Mesenchymal stem cell (in vitro differentiated cells and primary cell): Measurements from ENCODE around the gene UGT1A3.
"Not testable (repeated sequence)": the region's sequence is repeated elsewhere in the genome, so short reads cannot be mapped to it uniquely, and the experiment has no call there.

ENCODE experiments used
- DNase-seq: peaks from one replicate; pipeline ENCODE4 v3.0.0-alpha.2; 2013
- H2AFZ ChIP-seq: one replicate; pipeline ENCODE4 v1.6.1; 2013; ENCODE audit warnings: low read depth, mild to moderate bottlenecking, control low read depth, inconsistent platforms, low read length, moderate library complexity
- H2AK5ac ChIP-seq: 2 replicates; pipeline ENCODE4 v1.6.1; 2013; ENCODE audit warnings: low read length, moderate library complexity, mild to moderate bottlenecking, inconsistent platforms; ENCODE audit not compliant: severe bottlenecking
- H2BK120ac ChIP-seq: one replicate; pipeline ENCODE4 v1.6.1; 2013; ENCODE audit warnings: low read depth, mild to moderate bottlenecking, inconsistent platforms, low read length, moderate library complexity
- H2BK12ac ChIP-seq, 2 experiments: one replicate each; pipeline ENCODE4 v1.6.1; 2013; ENCODE audit warnings: inconsistent platforms in 2 of 2, low read length in 2 of 2, mild to moderate bottlenecking in 2 of 2, moderate library complexity in 2 of 2, control low read depth in 1 of 2
- H2BK15ac ChIP-seq: one replicate; pipeline ENCODE4 v1.6.1; 2013; ENCODE audit warnings: mild to moderate bottlenecking, low read depth, inconsistent platforms; ENCODE audit not compliant: poor library complexity, severe bottlenecking
- H2BK5ac ChIP-seq: 2 replicates; pipeline ENCODE4 v1.6.1; 2013; ENCODE audit warnings: low read depth, mild to moderate bottlenecking, low read length, control low read depth, inconsistent platforms; ENCODE audit not compliant: poor library complexity, severe bottlenecking
- H3K14ac ChIP-seq, 2 experiments: one replicate each; pipeline ENCODE4 v1.6.1; 2013; ENCODE audit warnings: inconsistent platforms in 2 of 2, low read length in 2 of 2, control low read depth in 1 of 2, mild to moderate bottlenecking in 1 of 2, moderate library complexity in 1 of 2
- H3K18ac ChIP-seq, 2 experiments: one replicate each; pipeline ENCODE4 v1.6.1; 2013; ENCODE audit warnings: inconsistent platforms in 2 of 2, low read length in 2 of 2, control low read depth in 1 of 2, low read depth in 1 of 2, mild to moderate bottlenecking in 1 of 2
- H3K23ac ChIP-seq, 2 experiments: one replicate each; pipeline ENCODE4 v1.6.1; 2013; ENCODE audit warnings: inconsistent platforms in 2 of 2, low read length in 2 of 2, mild to moderate bottlenecking in 2 of 2, moderate library complexity in 2 of 2, control low read depth in 1 of 2
- H3K27ac ChIP-seq: 2 replicates; pipeline ENCODE4 v1.5.1; 2013; ENCODE audit warnings: mild to moderate bottlenecking, moderate library complexity, low read length, control low read depth, inconsistent platforms; ENCODE audit not compliant: poor library complexity, severe bottlenecking
- H3K27me3 ChIP-seq, 2 experiments: 2 replicates each; pipeline versions ENCODE4 v1.6.1 to v1.7.0; 2013; ENCODE audit warnings: low read length in 2 of 2, mild to moderate bottlenecking in 2 of 2, moderate library complexity in 2 of 2, control low read depth in 1 of 2, inconsistent platforms in 1 of 2; ENCODE audit not compliant: control insufficient read depth in 1 of 2, insufficient read depth in 1 of 2
- H3K36me3 ChIP-seq, 2 experiments: 2 replicates each; pipeline versions ENCODE4 v1.6.1 to v1.7.0; 2013; ENCODE audit warnings: low read length in 2 of 2, control low read depth in 1 of 2, inconsistent platforms in 1 of 2, low read depth in 1 of 2, mild to moderate bottlenecking in 1 of 2; ENCODE audit not compliant: insufficient read depth in 2 of 2, control insufficient read depth in 1 of 2
- H3K4ac ChIP-seq, 2 experiments: one replicate each; pipeline ENCODE4 v1.6.1; 2013; ENCODE audit warnings: inconsistent platforms in 2 of 2, low read length in 2 of 2, mild to moderate bottlenecking in 2 of 2, moderate library complexity in 2 of 2, control low read depth in 1 of 2, low read depth in 1 of 2
- H3K4me1 ChIP-seq: 2 replicates; pipeline ENCODE4 v1.6.1; 2013; ENCODE audit warnings: low read depth, low read length, control low read depth; ENCODE audit not compliant: control insufficient read depth, insufficient read depth
- H3K4me2 ChIP-seq: 2 replicates; pipeline ENCODE4 v1.6.1; 2013; ENCODE audit warnings: low read length, mild to moderate bottlenecking, inconsistent platforms; ENCODE audit not compliant: poor library complexity, severe bottlenecking
- H3K4me3 ChIP-seq, 2 experiments: 2 replicates each; pipeline versions ENCODE4 v1.5.1 to v1.7.0; 2013; ENCODE audit warnings: low read length in 2 of 2, mild to moderate bottlenecking in 2 of 2, control low read depth in 1 of 2, low read depth in 1 of 2; ENCODE audit not compliant: insufficient read depth in 1 of 2
- H3K79me1 ChIP-seq: replicated peaks from 2 replicates; pipeline ENCODE4 v1.6.1; 2013; ENCODE audit warnings: mild to moderate bottlenecking, control low read depth, low read length, inconsistent platforms; ENCODE audit not compliant: poor library complexity, severe bottlenecking
- H3K9ac ChIP-seq: 2 replicates; pipeline ENCODE4 v1.7.0; 2013; ENCODE audit warnings: mild to moderate bottlenecking, low read length, moderate library complexity
- H3K9me3 ChIP-seq: 2 replicates; pipeline ENCODE4 v1.7.0; 2013; ENCODE audit warnings: mild to moderate bottlenecking, low read length; ENCODE audit not compliant: control insufficient read depth
- H4K8ac ChIP-seq: one replicate; pipeline ENCODE4 v1.6.1; 2013; ENCODE audit warnings: inconsistent platforms, mild to moderate bottlenecking, low read length, moderate library complexity
- H4K91ac ChIP-seq: one replicate; pipeline ENCODE4 v1.6.1; 2013; ENCODE audit warnings: mild to moderate bottlenecking, low read length, inconsistent platforms
- WGBS: methylation state at CpG from one replicate; pipeline ENCODE4 v1.1.7; 2013; ENCODE audit warnings: mixed read lengths; 5-methylcytosine and 5-hydroxymethylcytosine counted together

UGT1A3 gene

GRCh38 chr2:233740870-233741269 lies 12.0 kb downstream of the UGT1A3 start:
- H4K8ac ChIP-seq, result no peak overlapping the region
- DNase-seq, result no peak
- no peaks in the 10 kb centered on the region for H3K79me1 ChIP-seq
- no peak overlapping the region for H3K4me2 ChIP-seq
- no peak overlapping the region for H2BK15ac ChIP-seq
- no peak overlapping the region for H3K27ac ChIP-seq
- H3K23ac ChIP-seq, result no peak overlapping the region
- no peak overlapping the region for H3K4me3 ChIP-seq
- H3K36me3 ChIP-seq, result no peaks in the 10 kb centered on the region
- H3K27me3 ChIP-seq, result peaks cover 17 to 35% of the 10 kb centered on the region in 2 experiments
- 39% methylated on average over 2 of the region's 2 CpGs for WGBS
- no peak overlapping the region for H4K91ac ChIP-seq
- no peak overlapping the region for H2BK12ac ChIP-seq
- no peak overlapping the region for H2BK5ac ChIP-seq
- peaks cover 1% of the 10 kb centered on the region for H3K4me1 ChIP-seq
- H2AK5ac ChIP-seq, result no peak overlapping the region
- H3K14ac ChIP-seq, result no peak overlapping the region
- H3K4ac ChIP-seq, result no peak overlapping the region
- H2AFZ ChIP-seq, result no peak overlapping the region
- no peak overlapping the region for H3K9ac ChIP-seq
- no peak overlapping the region for H3K18ac ChIP-seq
- no peaks in the 10 kb centered on the region for H3K9me3 ChIP-seq
- no peak overlapping the region for H2BK120ac ChIP-seq

GRCh38 chr2:233743464-233744259 lies 14.8 kb downstream of the UGT1A3 start:
- Histone ChIP-seq H2BK15ac (no peak overlapping the region), H3K9ac (no peak overlapping the region), H3K18ac (no peak overlapping the region), H4K8ac (no peak overlapping the region), H3K4me3 (no peak overlapping the region), H3K79me1 (no peaks in the 10 kb centered on the region), H3K27me3 (peaks cover 10 to 17% of the 10 kb centered on the region in 2 experiments), H3K14ac (no peak overlapping the region), H2BK120ac (no peak overlapping the region), H3K9me3 (no peaks in the 10 kb centered on the region), H3K27ac (no peak overlapping the region), H3K4me1 (peaks cover 2% of the 10 kb centered on the region), H2AFZ (no peak overlapping the region), H4K91ac (no peak overlapping the region), H2BK12ac (no peak overlapping the region), H3K4ac (no peak overlapping the region), H2BK5ac (no peak overlapping the region), H3K36me3 (no peaks in the 10 kb centered on the region), H3K4me2 (no peak overlapping the region), H3K23ac (no peak overlapping the region), H2AK5ac (no peak overlapping the region)
- no peak for DNase-seq
- 89% methylated on average over 38 of the region's 46 CpGs for WGBS

- H3K4ac ChIP-seq, result no peak overlapping the region
- no peak overlapping the region for H3K27ac ChIP-seq
- H2BK5ac ChIP-seq, result no peak overlapping the region
- no peaks in the 10 kb centered on the region for H3K79me1 ChIP-seq
- no peak overlapping the region for H2AK5ac ChIP-seq
- 47% methylated on average over 3 of the region's 5 CpGs for WGBS
- H3K23ac ChIP-seq, result no peak overlapping the region
- H3K4me2 ChIP-seq, result no peak overlapping the region
- no peaks in the 10 kb centered on the region for H3K9me3 ChIP-seq
- H3K9ac ChIP-seq, result no peak overlapping the region
- H3K36me3 ChIP-seq, result no peaks in the 10 kb centered on the region
- H3K14ac ChIP-seq, result no peak overlapping the region
- H3K4me3 ChIP-seq, result no peak overlapping the region
- no peak overlapping the region for H2BK12ac ChIP-seq
- no peak overlapping the region for H2BK15ac ChIP-seq
- H3K18ac ChIP-seq, result no peak overlapping the region
- DNase-seq, result no peak
- H4K8ac ChIP-seq, result no peak overlapping the region
- H2BK120ac ChIP-seq, result no peak overlapping the region
- no peak overlapping the region for H4K91ac ChIP-seq
- H3K4me1 ChIP-seq, result peaks cover 2% of the 10 kb centered on the region
- H3K27me3 ChIP-seq, result peaks cover 10 to 14% of the 10 kb centered on the region in 2 experiments
- no peak overlapping the region for H2AFZ ChIP-seq
Measured at GRCh38 chr2:233745073-233745755, 16.4 kb downstream of the UGT1A3 start.

GRCh38 chr2:233745838-233746237 lies 17.0 kb downstream of the UGT1A3 start:
- WGBS, result 54% methylated on average over 2 of the region's 2 CpGs
- H3K9me3 ChIP-seq, result not testable (repeated sequence)

More at GRCh38 chr2:233745838-233746237, 17.0 kb downstream of the UGT1A3 start:
- H3K27me3 ChIP-seq, result peaks cover 9 to 14% of the 10 kb centered on the region in 2 experiments
- H2BK5ac ChIP-seq, H2BK15ac ChIP-seq, H3K27ac ChIP-seq, H2AFZ ChIP-seq, H2AK5ac ChIP-seq, H3K4me3 ChIP-seq, DNase-seq, H3K9ac ChIP-seq, H2BK120ac ChIP-seq, H4K91ac ChIP-seq, H2BK12ac ChIP-seq, H3K79me1 ChIP-seq, H3K18ac ChIP-seq, H3K23ac ChIP-seq, H3K36me3 ChIP-seq, H3K4ac ChIP-seq, H4K8ac ChIP-seq, H3K4me2 ChIP-seq, H3K4me1 ChIP-seq, H3K14ac ChIP-seq: not testable (repeated sequence)
